ENCODE measurements around the gene RRP9.

DNA sequence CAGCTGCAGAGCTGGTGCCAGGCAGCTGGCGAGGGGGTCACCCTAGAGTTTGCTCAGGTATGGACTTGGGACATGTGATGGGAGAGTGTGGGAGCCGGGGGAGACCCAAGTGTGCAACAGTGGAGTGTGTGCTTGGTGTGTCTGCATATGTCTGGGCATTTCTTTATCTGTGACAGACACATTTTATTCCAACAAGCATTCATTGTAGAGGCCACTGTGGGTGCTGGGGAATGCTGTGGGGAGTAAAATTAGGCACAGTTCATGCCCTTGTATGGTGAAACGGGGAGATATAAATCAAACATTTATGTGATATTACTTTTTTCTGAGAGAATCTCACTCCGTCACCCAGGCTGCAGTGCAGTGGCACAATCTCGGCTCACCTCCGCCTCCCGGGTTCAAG is 45.9 kb upstream of the RRP9 start:
- TF ChIP-seq, protein P1, sequence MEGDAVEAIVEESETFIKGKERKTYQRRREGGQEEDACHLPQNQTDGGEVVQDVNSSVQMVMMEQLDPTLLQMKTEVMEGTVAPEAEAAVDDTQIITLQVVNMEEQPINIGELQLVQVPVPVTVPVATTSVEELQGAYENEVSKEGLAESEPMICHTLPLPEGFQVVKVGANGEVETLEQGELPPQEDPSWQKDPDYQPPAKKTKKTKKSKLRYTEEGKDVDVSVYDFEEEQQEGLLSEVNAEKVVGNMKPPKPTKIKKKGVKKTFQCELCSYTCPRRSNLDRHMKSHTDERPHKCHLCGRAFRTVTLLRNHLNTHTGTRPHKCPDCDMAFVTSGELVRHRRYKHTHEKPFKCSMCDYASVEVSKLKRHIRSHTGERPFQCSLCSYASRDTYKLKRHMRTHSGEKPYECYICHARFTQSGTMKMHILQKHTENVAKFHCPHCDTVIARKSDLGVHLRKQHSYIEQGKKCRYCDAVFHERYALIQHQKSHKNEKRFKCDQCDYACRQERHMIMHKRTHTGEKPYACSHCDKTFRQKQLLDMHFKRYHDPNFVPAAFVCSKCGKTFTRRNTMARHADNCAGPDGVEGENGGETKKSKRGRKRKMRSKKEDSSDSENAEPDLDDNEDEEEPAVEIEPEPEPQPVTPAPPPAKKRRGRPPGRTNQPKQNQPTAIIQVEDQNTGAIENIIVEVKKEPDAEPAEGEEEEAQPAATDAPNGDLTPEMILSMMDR (IDR thresholded peaks at IDR 0.05), result no peak
- TF ChIP-seq POLR2A (IDR thresholded peaks at IDR 0.05), result no peak

All from adrenal gland (tissue), 5 donors.